ENCODE data around the gene RPL26.

RPL26 gene

GRCh38 chr17:8392674-8393469 is 9.9 kb upstream of the RPL26 start:
- Histone ChIP-seq H3K4me2 (ENCODE audit: low read length) (peak overlapping the region; percentile 54), H3K4me3 (ENCODE audit: low read length) (peak overlapping the region; percentile 38), H3K36me3 (ENCODE audit: control insufficient read depth, low read length) (no peaks in the 10 kb centered on the region), H3K27ac (ENCODE audit: low read depth, low read length) (no peak overlapping the region), H3K27me3 (ENCODE audit: control insufficient read depth, low read length) (peaks cover 5% of the 10 kb centered on the region; the same call in 1 of the 2 replicates), H3K4me1 (ENCODE audit: control insufficient read depth, low read length) (peaks cover 13% of the 10 kb centered on the region), H3F3A (ENCODE audit: control insufficient read depth, insufficient read depth) (no peaks in the 10 kb centered on the region), H3K9me2 (replicated peaks; ENCODE audit: control insufficient read depth, low read length) (no peaks in the 10 kb centered on the region), H4K20me1 (ENCODE audit: control insufficient read depth, insufficient read depth, low read depth, low read length) (no peaks in the 10 kb centered on the region), H3K9me3 (ENCODE audit: control insufficient read depth, insufficient read depth, low read length) (no peaks in the 10 kb centered on the region), H3K79me2 (ENCODE audit: control insufficient read depth, low read length) (no peaks in the 10 kb centered on the region)
- TF ChIP-seq CTCF (IDR thresholded peaks at IDR 0.05; ENCODE audit: low read depth, low read length, poor library complexity, severe bottlenecking) (no peak), EZH2phosphoT487 (IDR thresholded peaks at IDR 0.05; ENCODE audit: borderline replicate concordance, low read length) (no peak)

- no peaks in the 10 kb centered on the region for H3K36me3 ChIP-seq (ENCODE audit: control insufficient read depth, low read length)
- no peaks in the 10 kb centered on the region for H4K20me1 ChIP-seq (ENCODE audit: control insufficient read depth, insufficient read depth, low read depth, low read length)
- no peaks in the 10 kb centered on the region for H3K9me2 ChIP-seq (replicated peaks; ENCODE audit: control insufficient read depth, low read length)
- no peaks in the 10 kb centered on the region for H3K9me3 ChIP-seq (ENCODE audit: control insufficient read depth, insufficient read depth, low read length)
- TF ChIP-seq EZH2phosphoT487 (IDR thresholded peaks at IDR 0.05; ENCODE audit: borderline replicate concordance, low read length) (no peak), CTCF (IDR thresholded peaks at IDR 0.05; ENCODE audit: low read depth, low read length, poor library complexity, severe bottlenecking) (no peak)
- peaks cover 13% of the 10 kb centered on the region for H3K4me1 ChIP-seq (ENCODE audit: control insufficient read depth, low read length)
- no peak overlapping the region for H3K27ac ChIP-seq (ENCODE audit: low read depth, low read length)
- H3K4me3 ChIP-seq (ENCODE audit: low read length): no peak overlapping the region
- no peaks in the 10 kb centered on the region for H3F3A ChIP-seq (ENCODE audit: control insufficient read depth, insufficient read depth)
- H3K27me3 ChIP-seq (ENCODE audit: control insufficient read depth, low read length): peaks cover 3% of the 10 kb centered on the region; the same call in 1 of the 2 replicates
- no peaks in the 10 kb centered on the region for H3K79me2 ChIP-seq (ENCODE audit: control insufficient read depth, low read length)
- no peak overlapping the region for H3K4me2 ChIP-seq (ENCODE audit: low read length)
These were observed 9.3 kb upstream of the RPL26 start for GRCh38 chr17:8392274-8392673.

- Histone ChIP-seq H3K27me3 (ENCODE audit: control insufficient read depth, low read length) (peaks cover 3% of the 10 kb centered on the region; the same call in 1 of the 2 replicates), H3K4me2 (ENCODE audit: low read length) (no peak overlapping the region), H3F3A (ENCODE audit: control insufficient read depth, insufficient read depth) (no peaks in the 10 kb centered on the region), H3K9me3 (ENCODE audit: control insufficient read depth, insufficient read depth, low read length) (no peaks in the 10 kb centered on the region), H4K20me1 (ENCODE audit: control insufficient read depth, insufficient read depth, low read depth, low read length) (no peaks in the 10 kb centered on the region), H3K9me2 (replicated peaks; ENCODE audit: control insufficient read depth, low read length) (no peaks in the 10 kb centered on the region), H3K36me3 (ENCODE audit: control insufficient read depth, low read length) (no peaks in the 10 kb centered on the region), H3K79me2 (ENCODE audit: control insufficient read depth, low read length) (no peaks in the 10 kb centered on the region), H3K4me1 (ENCODE audit: control insufficient read depth, low read length) (peaks cover 13% of the 10 kb centered on the region), H3K4me3 (ENCODE audit: low read length) (no peak overlapping the region), H3K27ac (ENCODE audit: low read depth, low read length) (no peak overlapping the region)
- TF ChIP-seq EZH2phosphoT487 (IDR thresholded peaks at IDR 0.05; ENCODE audit: borderline replicate concordance, low read length) (no peak), CTCF (IDR thresholded peaks at IDR 0.05; ENCODE audit: low read depth, low read length, poor library complexity, severe bottlenecking) (no peak)
These were observed 8.7 kb upstream of the RPL26 start for GRCh38 chr17:8391711-8392110.
